NCI-H1436 treated with DMSO at 0.1 percent for 48 hours (cell line): ENCODE data around the gene SLC8A2.
A peak's percentile ranks its signal among the peaks of the same experiment; 100 is the strongest.
"Not testable (repeated sequence)": the region's sequence is repeated elsewhere in the genome, so short reads cannot be mapped to it uniquely, and the experiment has no call there.

Experiments used
- DNase-seq: peaks from one replicate; lab custom pipeline; 2025; lab: John Stamatoyannopoulos, UW

SLC8A2 gene

DNA sequence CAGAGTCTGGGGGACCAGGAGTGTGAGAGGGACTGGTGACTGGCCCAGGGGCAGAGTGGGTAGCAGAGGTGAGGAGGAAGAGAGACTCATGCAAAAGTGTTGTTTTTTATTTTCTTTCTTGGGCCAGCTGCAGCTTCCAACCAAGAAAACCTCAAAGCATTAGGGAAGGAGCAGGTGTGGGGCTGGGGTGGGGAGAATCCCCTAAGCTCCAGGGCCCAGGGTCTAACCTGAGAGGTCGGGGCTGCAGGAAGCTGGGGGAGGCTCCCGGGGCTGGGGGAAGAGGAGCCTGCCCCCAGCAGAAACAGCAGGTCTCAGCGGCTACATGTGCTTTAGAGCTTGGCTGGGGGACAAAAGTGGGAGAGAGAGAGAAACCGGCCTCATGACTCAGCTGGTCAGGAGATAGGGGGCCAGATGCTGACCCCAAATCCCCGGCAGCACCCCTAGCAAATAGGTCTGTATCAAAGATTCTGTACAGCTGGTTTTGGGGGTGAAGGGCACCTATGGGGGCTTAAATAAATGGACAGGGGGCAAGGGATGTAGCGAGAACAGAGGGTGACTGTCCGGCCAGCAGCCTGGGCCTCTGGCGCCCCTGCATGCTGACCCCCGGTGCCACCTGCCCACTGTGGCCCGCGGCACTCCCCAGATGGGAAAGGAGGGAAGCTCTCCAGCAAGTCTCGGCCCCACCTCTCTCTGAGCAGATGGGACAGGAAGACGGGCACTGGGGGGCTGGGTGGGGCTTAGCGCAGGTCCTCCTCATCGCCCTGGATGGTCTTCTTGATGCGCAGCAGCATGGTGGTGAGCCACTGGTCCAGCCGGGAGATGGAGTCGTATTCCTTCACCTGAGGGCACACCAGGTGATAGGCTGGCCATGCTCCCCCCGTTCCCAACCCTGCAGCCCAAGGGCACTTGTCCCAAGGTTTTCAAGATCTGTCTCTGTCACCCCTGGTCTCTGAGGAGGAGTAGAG is 16.1 kb upstream of the SLC8A2 start:
- no peak for DNase-seq

DNA sequence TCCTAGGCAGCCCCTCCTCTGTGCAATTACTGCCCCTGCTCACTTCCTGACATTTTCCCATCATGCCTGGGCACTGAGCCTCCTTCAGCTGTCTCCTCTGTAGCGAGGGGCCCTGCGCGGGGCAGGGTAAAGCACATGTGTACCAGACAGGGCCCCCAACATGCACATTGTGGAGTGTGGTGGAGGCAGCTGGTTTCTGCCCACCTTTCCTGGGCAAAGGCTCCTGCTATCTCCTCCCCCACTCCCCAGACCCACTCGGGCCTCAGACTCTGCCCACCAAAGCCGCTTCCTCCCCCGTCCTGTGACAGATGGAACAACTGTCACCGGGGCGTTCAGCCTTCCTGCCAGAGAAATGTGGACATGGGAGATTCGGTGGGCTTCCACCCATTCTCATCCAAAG is 15.2 kb upstream of the SLC8A2 start:
- no peak for DNase-seq

DNA sequence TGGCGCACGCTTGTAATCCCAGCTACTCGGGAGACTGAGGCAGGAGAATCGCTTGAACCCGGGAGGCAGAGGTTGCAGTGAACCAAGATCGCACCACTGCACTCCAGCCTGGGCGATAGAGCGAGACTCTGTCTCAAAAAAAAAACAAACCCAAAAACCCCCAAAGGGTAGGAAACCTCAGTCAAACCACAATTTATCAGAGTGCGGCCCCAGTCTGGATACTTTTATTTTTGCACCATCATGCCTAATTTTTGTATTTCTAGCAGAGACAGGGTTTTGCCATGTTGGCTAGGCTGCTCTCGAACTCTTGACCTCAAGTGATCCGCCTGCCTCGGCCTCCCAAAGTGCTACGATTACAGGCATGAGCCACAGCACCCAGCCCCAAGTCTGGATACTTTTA is 14.5 kb upstream of the SLC8A2 start:
- not testable (repeated sequence) for DNase-seq

DNA sequence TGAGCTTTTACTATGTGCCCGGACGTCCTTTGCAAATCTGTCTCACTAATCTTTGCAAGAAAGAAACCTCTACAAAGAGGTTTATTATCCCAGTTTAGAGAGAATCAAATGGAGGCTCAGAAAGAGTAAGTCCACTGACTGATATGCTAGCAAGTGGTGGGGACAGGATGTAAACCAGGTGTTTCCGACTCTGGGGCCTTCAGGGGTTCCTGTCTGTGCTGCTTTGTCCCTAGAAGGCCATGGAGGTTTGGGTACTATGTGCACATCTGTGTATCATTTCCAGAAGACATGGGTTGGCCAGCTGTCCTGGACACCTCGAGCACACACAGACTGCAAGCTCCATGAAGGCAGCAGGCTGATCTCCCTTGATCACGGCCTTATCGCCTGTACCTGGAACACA is 13.5 kb upstream of the SLC8A2 start:
- DNase-seq, result no peak

DNA sequence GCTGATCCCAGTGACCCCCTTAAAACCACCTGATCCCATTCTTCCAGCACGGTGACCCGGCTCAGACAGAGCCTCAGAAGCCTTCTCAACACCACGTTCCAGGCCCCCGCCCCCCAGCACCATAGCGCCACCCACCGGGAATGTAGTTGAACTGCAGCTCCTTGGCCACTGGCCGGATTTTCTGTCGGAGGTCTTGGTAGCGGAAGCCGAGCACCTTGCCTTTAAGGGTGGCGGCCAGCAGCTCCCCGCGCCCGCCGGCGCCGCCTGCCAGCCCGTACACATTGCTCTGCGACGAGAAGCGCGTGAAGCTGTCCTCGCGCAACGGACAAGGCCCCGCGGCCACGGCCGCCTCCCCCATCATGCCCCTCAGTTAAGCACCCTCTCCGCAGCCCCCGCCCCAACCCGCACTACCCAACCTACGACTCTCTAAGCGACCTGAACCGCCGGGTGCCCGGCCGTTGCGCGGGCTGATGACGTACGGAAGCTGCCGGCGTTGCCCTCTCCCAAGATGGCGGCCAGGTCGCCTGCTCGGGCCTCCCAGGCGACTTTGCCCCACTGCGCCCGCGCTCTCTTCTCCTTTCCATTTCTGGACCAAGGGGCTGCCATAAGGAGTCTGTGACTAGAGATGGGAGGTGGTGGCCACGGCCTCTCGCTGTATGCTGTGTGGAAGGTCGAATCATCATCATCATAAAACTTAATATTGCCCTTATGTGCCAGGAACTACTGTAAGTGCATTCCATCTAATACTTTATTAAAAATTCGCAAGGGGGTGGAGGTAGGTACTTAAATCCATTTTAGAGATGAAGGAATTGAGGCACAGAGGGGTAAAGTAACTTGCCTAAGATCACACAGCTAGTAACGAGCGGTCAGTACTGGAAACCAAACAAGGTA is 12.4 kb upstream of the SLC8A2 start, which contains the start of gene KPTN:
Gene KPTN, minus strand, starts transcription at position 420 of the 891 bp plus-strand sequence. Its CDS starts 59 bp downstream, at position 361.
- DNase-seq, result peak; percentile 42

GRCh38 chr19:47483200-47483599 is 11.5 kb upstream of the SLC8A2 start:
- no peak for DNase-seq

DNA sequence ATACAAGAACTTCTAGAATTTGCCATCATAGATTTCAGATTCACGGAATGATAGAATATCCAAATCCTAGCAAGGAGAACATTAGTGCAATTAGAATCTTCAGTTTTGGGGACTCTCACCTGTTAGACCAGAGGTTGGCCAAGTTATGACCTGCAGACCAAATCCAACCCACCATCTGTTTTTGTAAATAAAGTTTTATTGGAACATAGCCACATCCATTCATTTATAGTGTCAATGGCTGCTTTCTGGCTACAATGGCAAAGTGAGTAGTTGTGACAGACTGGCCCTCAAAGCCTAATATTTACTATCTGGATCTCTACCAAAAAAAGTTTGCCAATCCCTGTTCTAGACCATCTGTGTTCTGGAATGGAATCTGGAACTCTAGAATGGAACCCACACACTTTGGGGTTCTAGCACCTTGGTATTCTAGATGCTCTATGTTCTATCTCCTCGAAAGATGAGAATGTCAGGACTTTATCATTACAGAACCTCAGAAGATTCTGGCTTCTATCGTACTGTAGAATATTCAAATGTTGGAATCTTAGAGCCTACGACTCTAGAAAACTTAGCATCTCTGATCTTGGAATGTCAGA is 9.9 kb upstream of the SLC8A2 start:
- no peak for DNase-seq

- DNase-seq, result no peak
Observed at GRCh38 chr19:47480658-47481057, 9.0 kb upstream of the SLC8A2 start.

- DNase-seq, result no peak
Observed at GRCh38 chr19:47479701-47480503, 8.2 kb upstream of the SLC8A2 start.

- DNase-seq, result no peak
Observed at GRCh38 chr19:47476438-47476972, 4.8 kb upstream of the SLC8A2 start.

- no peak for DNase-seq
Observed at GRCh38 chr19:47475465-47475864, 3.8 kb upstream of the SLC8A2 start.

GRCh38 chr19:47473336-47473735 is 1.6 kb upstream of the SLC8A2 start:
- no peak for DNase-seq

DNA sequence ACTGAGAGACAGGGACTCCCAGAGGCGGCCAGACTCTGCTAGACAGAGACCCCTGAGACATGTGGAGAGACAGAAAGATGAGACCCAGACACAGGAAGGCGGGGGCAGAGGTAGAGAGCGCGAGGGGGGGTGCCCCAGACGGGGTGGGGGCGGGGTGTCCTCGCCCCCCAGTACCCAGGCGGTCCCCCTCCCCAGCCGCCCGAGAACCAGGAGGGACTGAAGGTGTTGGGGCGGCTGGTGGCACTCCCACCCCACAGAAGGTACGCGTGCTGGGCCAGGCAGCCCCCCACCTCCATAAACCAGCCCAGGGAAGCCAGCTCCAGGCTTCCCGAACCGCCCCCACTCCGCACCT is 336 bp downstream of the SLC8A2 start:
- no peak for DNase-seq

DNA sequence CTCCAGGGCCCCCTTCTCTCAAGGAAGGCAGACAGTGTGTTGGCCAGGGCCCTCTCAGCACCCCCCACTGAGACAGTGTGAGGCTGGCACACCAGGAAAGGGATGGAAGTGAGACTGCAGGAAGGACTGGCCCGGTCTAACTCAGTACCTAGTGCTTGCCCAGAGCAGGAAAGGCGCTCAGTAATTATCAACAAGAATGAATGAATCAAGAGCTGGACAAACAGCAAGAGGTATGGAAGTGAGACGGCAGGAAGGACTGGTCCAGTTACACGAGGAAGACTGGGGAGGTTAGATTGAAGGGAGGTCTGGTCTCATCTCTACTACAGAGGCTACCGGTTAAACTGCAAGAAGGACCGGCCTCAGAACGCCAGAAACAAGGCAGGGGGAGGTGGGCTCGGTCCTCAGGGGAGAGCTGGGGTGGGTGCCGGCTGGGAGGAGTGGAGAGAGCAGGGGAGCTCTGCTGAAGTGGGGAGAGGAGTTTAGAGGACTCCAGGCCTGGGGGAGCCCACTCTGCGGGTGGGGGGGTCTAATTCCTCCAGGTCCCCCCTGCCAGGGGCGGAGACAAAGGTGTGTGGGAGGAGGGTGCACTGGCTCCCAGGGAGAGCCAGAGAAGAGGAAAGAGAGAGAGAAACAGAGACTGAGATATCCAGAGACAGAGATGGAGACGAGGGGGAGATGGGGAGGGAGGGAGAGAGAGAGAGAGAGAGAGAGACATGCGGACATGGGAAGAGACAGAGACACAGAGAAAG is 1.1 kb downstream of the SLC8A2 start:
- no peak for DNase-seq

DNA sequence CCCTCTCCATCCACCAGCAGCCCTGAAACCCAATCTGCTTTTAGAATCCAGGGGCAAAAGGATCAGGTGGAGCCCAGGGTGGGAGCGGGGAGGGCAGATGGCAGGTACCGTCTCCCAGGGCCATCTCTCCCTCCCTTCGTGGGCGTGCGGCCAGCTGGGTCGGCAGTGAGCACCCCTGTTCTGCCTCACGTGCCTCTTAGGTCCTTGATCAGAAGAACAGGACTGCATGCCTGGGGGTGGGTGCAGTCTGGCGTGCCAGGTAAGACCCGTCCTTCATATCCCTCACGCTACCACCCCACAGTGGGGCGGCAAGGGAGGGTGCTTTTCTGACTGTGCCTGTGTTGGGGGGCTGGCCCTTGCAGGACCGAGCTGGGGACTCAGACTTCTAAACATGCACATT is 2.0 kb downstream of the SLC8A2 start:
- DNase-seq, result no peak

GRCh38 chr19:47469363-47469700 is 2.4 kb downstream of the SLC8A2 start:
- DNase-seq, result no peak

GRCh38 chr19:47467914-47468313 is 3.8 kb downstream of the SLC8A2 start:
- DNase-seq, result no peak

DNA sequence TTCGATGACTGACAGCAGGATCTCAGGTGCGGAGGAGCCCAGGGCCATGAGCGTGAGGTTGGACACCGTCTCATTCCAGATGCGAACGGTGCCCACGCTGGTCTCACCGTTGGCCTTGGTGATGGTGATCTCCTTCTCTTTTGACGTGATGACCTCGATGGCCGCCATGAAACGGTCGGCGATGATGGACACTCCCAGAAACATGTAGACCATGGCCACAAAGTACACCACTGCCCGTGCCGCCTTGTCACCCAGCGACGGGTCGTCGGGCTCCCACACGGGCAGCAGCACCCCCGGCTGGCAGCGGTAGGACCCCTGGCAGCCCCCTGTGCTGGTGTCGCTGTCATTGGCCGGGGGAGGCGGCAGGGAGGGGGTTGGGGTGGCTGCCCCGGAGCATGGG is 5.7 kb downstream of the SLC8A2 start:
- no peak for DNase-seq

DNA sequence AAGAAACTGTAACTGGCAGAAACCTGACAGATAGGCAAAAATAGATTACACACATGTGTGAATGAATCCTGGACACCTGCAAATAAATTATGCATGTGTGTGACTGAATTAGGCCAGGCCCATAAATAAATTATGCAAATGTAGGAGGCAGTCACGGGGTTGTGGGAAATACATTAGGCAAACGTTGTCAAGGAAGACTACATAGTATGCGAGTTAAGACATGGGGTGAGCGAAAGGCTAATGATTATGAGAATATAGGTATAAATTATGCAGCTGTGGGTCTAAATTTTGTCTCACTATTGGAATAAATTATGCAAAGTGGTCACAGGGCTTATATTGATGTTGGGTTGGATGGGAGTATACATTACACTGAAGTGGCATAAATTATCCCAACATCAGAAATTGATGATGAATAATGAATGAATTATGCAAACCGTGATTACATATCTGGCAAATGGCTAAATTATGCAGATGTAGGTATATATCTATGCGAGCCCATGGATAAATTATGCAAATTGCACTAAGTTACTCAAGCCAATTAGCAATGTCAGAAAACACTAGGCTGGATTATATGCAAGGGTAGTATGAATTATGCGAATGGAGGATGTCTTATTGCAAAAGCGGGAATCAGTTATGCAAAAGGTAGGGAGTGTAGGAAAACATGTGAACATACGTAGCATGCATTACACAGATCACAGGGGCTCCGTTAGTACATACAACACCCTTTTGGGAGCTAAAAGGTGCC is 6.8 kb downstream of the SLC8A2 start:
- DNase-seq, result no peak

DNA sequence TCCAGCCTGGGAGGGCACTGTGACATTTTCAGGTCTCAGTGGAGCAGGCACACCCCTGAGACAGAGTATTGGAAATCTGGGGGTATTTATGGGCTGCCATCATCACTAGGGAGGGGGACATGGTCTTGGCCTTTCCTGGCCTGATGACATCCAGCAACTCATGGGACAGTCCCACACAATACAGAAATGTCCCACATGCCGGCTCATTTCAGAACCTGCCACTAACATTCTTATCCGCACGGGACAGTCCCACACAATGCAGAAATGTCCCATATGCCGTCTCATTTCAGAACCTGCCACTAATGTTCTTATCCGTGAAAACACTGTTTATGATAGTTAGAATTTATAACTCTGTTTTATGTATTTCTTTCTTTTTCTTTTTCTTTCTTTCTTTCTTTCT is 9.8 kb downstream of the SLC8A2 start:
- DNase-seq, result no peak
